SK-N-MC (cell line): ENCODE results near the gene GMPR.

Experiments
- DNase-seq: peaks from one replicate; pipeline ENCODE4 v3.0.0-alpha.2; 2011; ENCODE audit warnings: low read depth, low spot score
- H3K27ac ChIP-seq: fragments of 200-600 bp; sonication (generic); 2 replicates; pipeline ENCODE4 v1.5.1; 2016; ENCODE audit warnings: mixed run types
- H3K36me3 ChIP-seq: fragments of 200-600 bp; sonication (generic); 2 replicates; pipeline ENCODE4 v1.6.1; 2017; ENCODE audit warnings: antibody characterized with exemption, low read length, mixed read lengths; ENCODE audit not compliant: insufficient read depth
- H3K4me3 ChIP-seq: fragments of 200-600 bp; sonication (generic); 2 replicates; pipeline ENCODE4 v1.5.1; 2016
- H3K9ac ChIP-seq: fragments of 200-600 bp; sonication (generic); 2 replicates; pipeline ENCODE4 v1.8.0; 2017; ENCODE audit warnings: mixed run types, mixed read lengths; ENCODE audit not compliant: insufficient read length
- H3K9me3 ChIP-seq: fragments of 200-600 bp; sonication (generic); 2 replicates; pipeline ENCODE4 v1.6.1; 2017; ENCODE audit warnings: low read depth, mild to moderate bottlenecking, antibody characterized with exemption, low read length, moderate library complexity, mixed read lengths
- EZH2 ChIP-seq: fragments of 200-600 bp; sonication (generic); IDR thresholded peaks from one replicate; pipeline ENCODE4 v1.6.1; 2017; ENCODE audit warnings: antibody characterized with exemption
- FOXP2 ChIP-seq: optimal IDR thresholded peaks from 2 replicates; pipeline ENCODE3; 2011; ENCODE audit warnings: mild to moderate bottlenecking, moderate library complexity; ENCODE audit not compliant: insufficient read depth; ENCODE audit errors: extremely low read length, control extremely low read depth
- POLR2AphosphoS5 ChIP-seq: IDR thresholded peaks from 2 replicates; pipeline ENCODE4 v1.6.1; 2012; ENCODE audit warnings: mild to moderate bottlenecking, low read depth, low read length, borderline replicate concordance

Gene GMPR

DNA sequence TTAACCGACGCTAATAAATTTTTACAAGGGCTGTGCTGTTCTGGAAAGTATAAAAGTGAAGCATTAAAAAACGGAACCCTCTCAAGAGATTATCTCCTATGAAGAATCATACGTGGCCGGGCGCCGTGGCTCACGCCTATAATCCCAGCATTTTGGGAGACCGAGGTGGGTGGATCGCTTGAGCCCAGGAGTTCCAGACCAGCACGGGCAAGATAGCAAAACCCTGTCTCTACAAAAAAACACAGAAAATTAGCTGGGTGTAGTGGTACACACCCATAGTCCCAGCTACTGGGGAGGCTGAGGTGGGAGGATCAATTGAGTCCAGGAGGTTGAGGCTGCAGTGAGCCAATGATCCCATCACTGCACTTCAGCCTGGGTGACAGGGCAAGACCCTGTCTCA, 83.4 kb downstream of the GMPR start:
- Histone ChIP-seq H3K9me3 (no peaks in the 10 kb centered on the region), H3K36me3 (no peaks in the 10 kb centered on the region), H3K4me3 (no peak overlapping the region), H3K27ac (no peak overlapping the region), H3K9ac (no peak overlapping the region)
- TF ChIP-seq EZH2: no peak
- TF ChIP-seq POLR2AphosphoS5: no peak
- no peak for TF ChIP-seq FOXP2
- no peak for DNase-seq

DNA sequence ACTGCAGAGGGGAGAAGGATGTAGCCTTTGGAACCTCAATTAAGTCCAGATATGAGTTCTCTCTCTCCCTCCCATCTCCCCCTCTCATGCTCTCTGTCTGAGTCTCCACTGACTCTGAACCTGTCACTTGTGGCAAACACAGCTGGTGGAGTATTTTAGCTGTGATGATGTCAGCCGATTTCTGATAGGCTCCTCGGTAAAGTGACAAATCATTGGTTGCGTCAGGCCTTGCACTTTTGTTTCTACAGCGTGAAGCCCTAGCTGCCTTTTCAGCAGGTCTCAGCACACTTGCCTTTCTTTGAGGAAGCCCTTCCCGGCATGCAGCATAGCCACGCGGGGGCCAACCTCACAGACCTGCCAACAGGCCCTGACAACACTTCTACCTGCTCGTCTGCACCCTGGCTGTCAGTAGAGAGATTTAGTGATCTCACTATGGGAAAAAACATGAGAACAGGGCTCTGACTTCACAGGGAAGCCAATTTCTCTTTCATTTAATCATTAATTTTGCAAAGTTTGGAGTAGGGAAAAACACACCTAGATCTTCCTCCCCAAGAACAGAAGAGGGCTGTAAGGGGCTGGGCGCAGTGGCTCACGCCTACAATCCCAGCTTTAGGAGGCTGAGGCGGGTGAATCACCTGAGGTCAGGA, 84.4 kb downstream of the GMPR start:
- peak overlapping the region; percentile 74 for H3K27ac ChIP-seq
- H3K9ac ChIP-seq: peak overlapping the region; percentile 62
- H3K9me3 ChIP-seq: no peaks in the 10 kb centered on the region
- H3K4me3 ChIP-seq: 0 out of 2 replicates have a peak overlapping the region, but pooled peaks have one; percentile 17
- no peak for DNase-seq
- H3K36me3 ChIP-seq: no peaks in the 10 kb centered on the region
- TF ChIP-seq FOXP2: no peak
- no peak for TF ChIP-seq POLR2AphosphoS5
- no peak for TF ChIP-seq EZH2

DNA sequence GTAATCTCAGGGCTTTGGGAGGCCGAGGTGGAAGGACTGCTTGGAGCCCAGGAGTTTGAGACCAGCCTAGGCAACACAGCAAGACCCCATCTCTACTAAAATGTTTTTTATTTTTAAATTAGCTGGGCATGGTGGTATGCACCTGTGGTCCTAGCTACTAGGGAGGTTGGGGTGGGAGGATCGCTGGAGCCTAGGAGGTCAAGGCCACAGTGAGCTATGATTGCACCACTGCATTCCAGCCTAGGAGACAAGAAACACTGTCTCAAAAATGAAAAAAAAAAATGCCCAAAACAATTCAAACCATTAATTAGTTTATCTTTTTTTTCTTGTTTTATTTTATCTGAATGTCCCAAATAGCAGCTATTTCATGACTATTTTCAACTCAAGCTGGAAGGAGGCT, 85.8 kb downstream of the GMPR start:
- no peaks in the 10 kb centered on the region for H3K36me3 ChIP-seq
- no peak overlapping the region for H3K4me3 ChIP-seq
- H3K9ac ChIP-seq: no peak overlapping the region
- TF ChIP-seq POLR2AphosphoS5: no peak
- TF ChIP-seq FOXP2: no peak
- TF ChIP-seq EZH2: no peak
- no peaks in the 10 kb centered on the region for H3K9me3 ChIP-seq
- DNase-seq: no peak
- H3K27ac ChIP-seq: no peak overlapping the region

DNA sequence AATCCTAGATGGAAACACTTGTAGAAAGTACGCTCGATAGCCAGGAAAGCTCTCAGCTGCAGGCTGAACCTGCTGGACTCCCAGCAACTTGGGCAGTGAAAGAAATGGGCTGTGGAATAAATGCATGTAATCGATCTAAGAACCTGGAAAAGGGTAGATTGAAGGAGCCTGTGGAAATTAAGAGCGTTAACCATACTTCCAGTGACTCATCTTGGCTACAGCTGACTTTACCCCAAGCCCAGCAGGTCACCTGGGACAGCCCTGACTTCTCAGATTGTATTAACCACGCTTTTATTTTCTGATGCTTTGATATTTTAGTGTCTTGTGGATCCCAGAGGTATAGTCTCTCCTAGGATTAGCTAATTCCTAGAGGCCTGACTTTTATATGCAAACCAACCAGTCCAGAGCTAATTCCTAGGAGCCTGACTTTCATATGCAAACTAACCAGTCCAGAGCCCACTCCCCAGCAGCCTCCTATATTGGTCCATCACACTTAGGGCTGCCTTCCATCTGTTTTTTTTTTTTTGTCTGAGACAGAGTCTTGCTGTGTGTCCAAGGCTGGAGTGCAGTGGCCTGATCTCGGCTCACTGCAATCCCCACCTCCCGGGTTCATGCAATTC, 86.3 kb downstream of the GMPR start:
- Histone ChIP-seq H3K27ac (no peak overlapping the region), H3K4me3 (no peak overlapping the region), H3K9me3 (no peaks in the 10 kb centered on the region), H3K9ac (no peak overlapping the region), H3K36me3 (no peaks in the 10 kb centered on the region)
- TF ChIP-seq POLR2AphosphoS5 (no peak), EZH2 (no peak), FOXP2 (no peak)
- DNase-seq: no peak

DNA sequence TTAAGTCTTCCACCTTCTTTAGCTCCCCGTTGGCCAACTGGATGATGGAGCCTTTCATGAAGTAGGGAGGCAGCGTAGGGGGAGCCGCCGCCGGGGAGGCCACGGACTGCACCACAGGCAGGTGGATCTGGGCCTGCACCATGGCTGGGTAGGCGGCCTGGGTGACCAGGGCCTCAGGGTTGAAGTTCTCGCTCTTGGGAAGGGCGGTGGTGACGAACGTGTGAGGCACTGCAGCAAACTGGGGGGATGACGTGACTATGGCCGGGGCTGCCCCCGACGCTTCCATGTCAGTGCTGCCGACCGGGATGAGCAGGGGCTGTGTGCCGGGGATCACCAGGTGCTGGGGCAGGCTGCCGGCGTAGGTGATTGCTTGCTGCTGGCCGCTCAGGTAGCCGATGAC, 88.1 kb downstream of the GMPR start:
- no peak for DNase-seq
- no peaks in the 10 kb centered on the region for H3K9me3 ChIP-seq
- no peak for TF ChIP-seq POLR2AphosphoS5
- no peak for TF ChIP-seq FOXP2
- TF ChIP-seq EZH2: no peak
- H3K27ac ChIP-seq: no peak overlapping the region
- H3K9ac ChIP-seq: no peak overlapping the region
- no peak overlapping the region for H3K4me3 ChIP-seq
- H3K36me3 ChIP-seq: no peaks in the 10 kb centered on the region

GRCh38 chr6:16326971-16327776, 88.8 kb downstream of the GMPR start:
- Histone ChIP-seq H3K36me3 (no peaks in the 10 kb centered on the region), H3K9me3 (no peaks in the 10 kb centered on the region), H3K9ac (no peak overlapping the region), H3K27ac (no peak overlapping the region), H3K4me3 (no peak overlapping the region)
- no peak for TF ChIP-seq FOXP2
- DNase-seq: no peak

DNA sequence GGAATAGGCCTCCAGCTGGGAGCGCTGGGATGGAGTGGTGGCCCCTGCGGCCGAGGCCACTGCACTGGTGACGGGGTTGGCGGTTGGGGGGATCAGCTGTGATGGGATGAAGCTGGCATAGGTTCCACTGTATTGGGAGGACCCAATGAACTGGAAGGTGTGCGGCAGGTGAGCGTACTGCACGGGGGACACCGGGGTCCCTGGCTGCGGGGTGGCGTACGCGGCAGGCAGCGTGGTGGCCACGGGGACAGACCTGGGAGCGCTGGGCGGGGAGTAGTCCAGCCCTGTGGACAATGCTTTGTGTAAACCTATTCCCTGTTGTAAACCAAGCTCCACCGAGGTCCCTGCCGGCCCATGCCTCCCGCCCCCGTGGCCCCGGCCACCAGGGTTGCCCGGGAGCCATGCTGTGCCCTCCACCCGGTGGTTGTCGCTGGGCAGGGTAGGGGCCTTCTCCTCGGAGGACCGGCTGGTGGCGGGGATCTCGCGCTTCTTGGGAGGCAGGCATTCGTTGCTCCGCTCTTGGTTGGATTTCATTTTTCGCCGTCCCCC, 89.5 kb downstream of the GMPR start:
- no peak overlapping the region for H3K27ac ChIP-seq
- H3K36me3 ChIP-seq: no peaks in the 10 kb centered on the region
- H3K4me3 ChIP-seq: no peak overlapping the region
- no peak for DNase-seq
- no peaks in the 10 kb centered on the region for H3K9me3 ChIP-seq
- no peak overlapping the region for H3K9ac ChIP-seq
- TF ChIP-seq POLR2AphosphoS5 (no peak), FOXP2 (no peak), EZH2 (no peak)

DNA sequence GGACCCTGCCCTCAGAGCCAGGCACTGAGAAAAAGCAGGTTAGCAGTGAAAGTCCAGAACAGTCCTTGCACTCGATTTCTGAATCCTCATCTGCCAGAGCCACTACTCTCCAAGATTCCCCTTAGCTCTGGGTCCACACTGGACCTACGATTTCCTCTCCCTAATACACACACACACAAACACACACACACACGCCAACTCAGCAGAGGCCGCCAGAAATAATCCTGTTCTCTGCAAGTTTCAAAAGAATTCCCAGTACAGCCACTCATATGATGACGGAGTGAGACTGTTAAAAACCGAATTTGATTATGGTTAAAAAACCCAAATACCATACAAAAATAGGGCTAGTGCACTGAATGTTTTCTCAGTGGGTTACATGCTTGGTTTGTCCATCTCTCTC, 90.8 kb downstream of the GMPR start:
- no peaks in the 10 kb centered on the region for H3K9me3 ChIP-seq
- no peak overlapping the region for H3K4me3 ChIP-seq
- no peak for DNase-seq
- TF ChIP-seq FOXP2 (no peak), EZH2 (no peak), POLR2AphosphoS5 (no peak)
- no peaks in the 10 kb centered on the region for H3K36me3 ChIP-seq
- H3K27ac ChIP-seq: no peak overlapping the region
- no peak overlapping the region for H3K9ac ChIP-seq
